CD4-positive, alpha-beta T cell (primary cell): ENCODE measurements around the gene GPS1. TPM values are rescaled to one million over a fixed set of nuclear protein-coding genes. Genes with fewer than 3 reads are reported as not detected.

Experiments
- ATAC-seq: fragments of 200-7000 bp; cut with Tn5 transposase; one replicate; pipeline ENCODE4 v1.10.0; 2022; ENCODE audit warnings: mild to moderate bottlenecking; ENCODE audit not compliant: poor library complexity
- CTCF ChIA-PET: fragments of 350-600 bp; sonication (Branson Sonifier 250); formaldehyde crosslinking; loops from one replicate; lab custom pipeline; 2021; ENCODE audit warnings: antibody characterized with exemption, inconsistent platforms; lab: Charles Lee
- POLR2A ChIA-PET: fragments of 350-600 bp; sonication (Branson Sonifier 250); formaldehyde crosslinking; loops from one replicate; lab custom pipeline; 2021; ENCODE audit warnings: antibody characterized with exemption, inconsistent platforms; lab: Charles Lee
- DNase-seq, 14 experiments: peaks; one replicate each; pipeline ENCODE4 v3.0.0-alpha.2; 2013 to 2020; ENCODE audit warnings: mixed read lengths in 2 of 14
- H3K27ac ChIP-seq, 2 donors: one replicate each; pipeline versions ENCODE4 v1.5.1 to v1.7.0; 2013; ENCODE audit warnings: low read length in 2 of 2, low read depth in 1 of 2, mild to moderate bottlenecking in 1 of 2
- H3K27me3 ChIP-seq, 2 experiments: 1 replicate in 1 of 2; 2 replicates in 1 of 2; pipeline versions ENCODE4 v1.6.1 to v1.7.0; 2013; ENCODE audit warnings: low read length in 2 of 2, control low read depth in 1 of 2, mild to moderate bottlenecking in 1 of 2, moderate library complexity in 1 of 2; ENCODE audit not compliant: insufficient read depth in 2 of 2, control insufficient read depth in 1 of 2
- H3K36me3 ChIP-seq: one replicate; pipeline ENCODE4 v1.6.1; 2013; ENCODE audit warnings: low read length, control low read depth; ENCODE audit not compliant: insufficient read depth
- H3K4me1 ChIP-seq: one replicate; pipeline ENCODE4 v1.6.1; 2013; ENCODE audit warnings: low read length, control low read depth; ENCODE audit not compliant: insufficient read depth
- H3K4me3 ChIP-seq: one replicate; pipeline ENCODE4 v1.5.1; 2013; ENCODE audit warnings: mild to moderate bottlenecking, low read length, moderate library complexity
- H3K9me3 ChIP-seq, 2 experiments: 1 replicate in 1 of 2; 2 replicates in 1 of 2; pipeline versions ENCODE4 v1.6.1 to v1.7.0; 2013; ENCODE audit warnings: low read length in 2 of 2, mild to moderate bottlenecking in 2 of 2, control low read depth in 1 of 2, moderate library complexity in 1 of 2; ENCODE audit not compliant: control insufficient read depth in 1 of 2, insufficient read depth in 1 of 2
- H3K27ac Mint-ChIP-seq: one replicate; pipeline ENCODE4 v1.8.0; 2020; ENCODE audit warnings: mixed read lengths
- H3K27me3 Mint-ChIP-seq: one replicate; pipeline ENCODE4 v1.8.0; 2021; ENCODE audit warnings: mixed read lengths
- H3K36me3 Mint-ChIP-seq: one replicate; pipeline ENCODE4 v1.8.0; 2021; ENCODE audit warnings: low read depth, mixed read lengths
- H3K4me1 Mint-ChIP-seq: one replicate; pipeline ENCODE4 v1.8.0; 2021; ENCODE audit warnings: low read depth, mixed read lengths
- H3K4me3 Mint-ChIP-seq: one replicate; pipeline ENCODE4 v1.8.0; 2020; ENCODE audit warnings: mild to moderate bottlenecking, mixed read lengths
- H3K9me3 Mint-ChIP-seq: one replicate; pipeline ENCODE4 v1.8.0; 2020; ENCODE audit warnings: mixed read lengths
- intact Hi-C, 2 experiments: fragments of 100-400 bp; cut with DNase I in 1 of 2; cut with micrococcal nuclease in 1 of 2; formaldehyde crosslinking; loops; one replicate each; pipeline versions ENCODE4 v1.15.1 to v1.9.0; 2023 to 2025; cut with DNase I, micrococcal nuclease
- total RNA-seq, 174 experiments: library from RNA in 2 of 174; stranded (reverse) in 2 of 174; gene quantifications; one replicate each; pipeline ENCODE4 v1.2.3 and lab custom pipeline; 2021 to 2026
- TF ChIP-seq, protein P1 (sequence below): fragments of 200-600 bp; IDR thresholded peaks from one replicate; pipeline ENCODE4 v1.8.0; 2022; ENCODE audit warnings: antibody characterized with exemption, mild to moderate bottlenecking

The GPS1 gene
- total RNA-seq, 2 experiments from 2014 or later = 64.6 to 69.3 TPM

GRCh38 chr17:82014432-82014831 lies 37.3 kb upstream of the GPS1 start:
- H3K27ac ChIP-seq = no peak overlapping the region
- Mint-ChIP-seq H3K4me3 (no peak overlapping the region), H3K9me3 (no peaks in the 10 kb centered on the region), H3K27ac (no peak overlapping the region), H3K27me3 (no peaks in the 10 kb centered on the region), H3K36me3 (no peaks in the 10 kb centered on the region), H3K4me1 (no peaks in the 10 kb centered on the region)
- ChIA-PET POLR2A (no interaction called here), CTCF (no interaction called here)
- TF ChIP-seq, protein P1, sequence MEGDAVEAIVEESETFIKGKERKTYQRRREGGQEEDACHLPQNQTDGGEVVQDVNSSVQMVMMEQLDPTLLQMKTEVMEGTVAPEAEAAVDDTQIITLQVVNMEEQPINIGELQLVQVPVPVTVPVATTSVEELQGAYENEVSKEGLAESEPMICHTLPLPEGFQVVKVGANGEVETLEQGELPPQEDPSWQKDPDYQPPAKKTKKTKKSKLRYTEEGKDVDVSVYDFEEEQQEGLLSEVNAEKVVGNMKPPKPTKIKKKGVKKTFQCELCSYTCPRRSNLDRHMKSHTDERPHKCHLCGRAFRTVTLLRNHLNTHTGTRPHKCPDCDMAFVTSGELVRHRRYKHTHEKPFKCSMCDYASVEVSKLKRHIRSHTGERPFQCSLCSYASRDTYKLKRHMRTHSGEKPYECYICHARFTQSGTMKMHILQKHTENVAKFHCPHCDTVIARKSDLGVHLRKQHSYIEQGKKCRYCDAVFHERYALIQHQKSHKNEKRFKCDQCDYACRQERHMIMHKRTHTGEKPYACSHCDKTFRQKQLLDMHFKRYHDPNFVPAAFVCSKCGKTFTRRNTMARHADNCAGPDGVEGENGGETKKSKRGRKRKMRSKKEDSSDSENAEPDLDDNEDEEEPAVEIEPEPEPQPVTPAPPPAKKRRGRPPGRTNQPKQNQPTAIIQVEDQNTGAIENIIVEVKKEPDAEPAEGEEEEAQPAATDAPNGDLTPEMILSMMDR = no peak
- H3K9me3 ChIP-seq = no peaks in the 10 kb centered on the region
- no peaks in the 10 kb centered on the region for H3K4me1 ChIP-seq
- peaks cover 11% of the 10 kb centered on the region for H3K36me3 ChIP-seq
- DNase-seq (no peak), ATAC-seq (no peak)
- H3K27me3 ChIP-seq = no peaks in the 10 kb centered on the region
- H3K4me3 ChIP-seq = no peak overlapping the region
- intact Hi-C loops = no loop called here

DNA sequence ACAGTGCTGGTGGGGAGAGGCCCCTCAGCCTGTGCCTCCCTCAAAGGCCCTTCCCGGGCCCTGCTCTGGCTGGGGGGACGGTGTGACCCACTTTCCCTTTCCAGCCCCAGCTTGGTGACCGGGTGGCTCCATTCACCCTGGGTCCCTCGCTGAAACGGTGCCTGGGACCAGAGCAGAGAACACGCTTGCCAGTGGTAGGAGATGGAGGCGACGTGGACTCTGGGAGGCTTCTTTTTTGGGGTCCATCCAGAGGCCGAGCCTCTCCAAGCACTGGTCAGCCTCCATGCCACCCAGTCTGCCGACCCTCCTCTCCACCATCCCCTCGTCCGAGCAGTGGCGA lies 36.8 kb upstream of the GPS1 start:
- TF ChIP-seq, protein P1 = no peak
- ATAC-seq (no peak), DNase-seq (no peak)
- no peak overlapping the region for H3K4me3 Mint-ChIP-seq
- ChIA-PET CTCF (no interaction called here), POLR2A (no interaction called here)
- no peak overlapping the region for H3K27ac Mint-ChIP-seq
- H3K9me3 Mint-ChIP-seq = no peaks in the 10 kb centered on the region
- no peaks in the 10 kb centered on the region for H3K36me3 Mint-ChIP-seq
- no peaks in the 10 kb centered on the region for H3K27me3 Mint-ChIP-seq
- no peaks in the 10 kb centered on the region for H3K27me3 ChIP-seq
- peaks cover 3% of the 10 kb centered on the region for H3K4me1 ChIP-seq
- intact Hi-C loops = no loop called here
- no peaks in the 10 kb centered on the region for H3K4me1 Mint-ChIP-seq
- H3K4me3 ChIP-seq = no peak overlapping the region
- peaks cover 11% of the 10 kb centered on the region for H3K36me3 ChIP-seq
- H3K9me3 ChIP-seq = no peaks in the 10 kb centered on the region
- H3K27ac ChIP-seq = no peak overlapping the region

DNA sequence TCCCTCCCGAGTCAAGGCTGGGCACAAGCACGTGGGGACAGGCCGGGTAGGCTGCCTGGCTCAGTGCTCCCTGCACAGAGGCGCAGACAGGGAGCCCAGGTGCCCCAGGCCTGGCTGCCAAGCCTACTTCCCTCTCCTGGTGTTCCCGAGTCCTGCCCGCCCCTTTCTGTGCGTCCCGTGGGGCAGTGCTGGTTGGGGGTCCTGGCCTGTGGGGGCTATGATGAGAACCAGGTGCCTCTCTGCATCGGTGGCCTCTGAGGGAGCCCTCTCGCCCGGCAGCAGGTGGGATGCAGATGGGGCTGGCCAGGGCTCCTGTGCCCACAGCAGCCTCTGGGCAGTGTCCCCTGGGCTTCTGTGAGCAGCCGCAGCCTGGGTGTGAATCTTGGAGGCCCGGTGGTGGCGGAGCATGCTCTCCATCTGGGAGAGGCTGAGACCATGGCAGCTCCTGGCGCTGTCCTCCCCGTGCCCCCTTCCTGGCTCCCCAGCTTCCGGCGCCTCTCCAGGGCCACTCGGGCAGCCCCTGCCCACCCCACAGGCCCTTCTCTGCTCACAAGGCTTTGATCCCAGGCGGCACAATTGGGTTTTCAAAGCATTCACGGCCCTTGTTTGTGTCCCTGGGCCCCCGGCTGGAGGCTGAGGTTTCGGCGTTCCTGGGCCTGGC lies 36.3 kb upstream of the GPS1 start:
- ATAC-seq (no peak), DNase-seq (no peak)
- TF ChIP-seq, protein P1 = no peak
- Mint-ChIP-seq H3K4me3 (no peak overlapping the region), H3K9me3 (no peaks in the 10 kb centered on the region), H3K27me3 (no peaks in the 10 kb centered on the region), H3K4me1 (no peaks in the 10 kb centered on the region), H3K36me3 (no peaks in the 10 kb centered on the region), H3K27ac (no peak overlapping the region)
- POLR2A ChIA-PET = interaction anchor here (1.1 kb wide), 1 partner anchor 56 kb away, joined by 5 read pairs; no protein-coding TSS in a partner anchor
- Histone ChIP-seq H3K27ac (no peak overlapping the region), H3K9me3 (no peaks in the 10 kb centered on the region), H3K4me3 (no peak overlapping the region), H3K36me3 (peaks cover 11% of the 10 kb centered on the region), H3K4me1 (peaks cover 7% of the 10 kb centered on the region), H3K27me3 (no peaks in the 10 kb centered on the region)
- intact Hi-C loops = no loop called here
- CTCF ChIA-PET = interaction anchor here (1.3 kb wide), 1 partner anchor 56 kb away, joined by 4 read pairs; no protein-coding TSS in a partner anchor
